Stimulated activated naive B cell treated with anti-CD40 and anti-IgM and Interleukin-4, amounts not matched to agents 10 μg/mL and 1 μg/mL and 100 μg/mL, for 72 hours (primary cell): Measurements from ENCODE around the gene MRPS24.
A peak's percentile ranks its signal among the peaks of the same experiment; 100 is the strongest.

Experiments
- ATAC-seq, 2 donors: fragments of 150-1000 bp; cut with Tn5 transposase; replicated peaks; 2 replicates each; pipeline ENCODE4 v1.10.0; 2021; ENCODE audit warnings: moderate library complexity in 1 of 2
- DNase-seq: peaks from one replicate; pipeline ENCODE4 v3.0.0; 2021
- H3K27ac Mint-ChIP-seq: one replicate; pipeline ENCODE4 v1.8.0; 2022; ENCODE audit warnings: mild to moderate bottlenecking, mixed read lengths
- H3K27me3 Mint-ChIP-seq, 2 donors: one replicate each; pipeline ENCODE4 v1.8.0; 2022; ENCODE audit warnings: mixed read lengths in 2 of 2
- H3K36me3 Mint-ChIP-seq, 2 donors: one replicate each; pipeline ENCODE4 v1.8.0; 2022; ENCODE audit warnings: mixed read lengths in 2 of 2, mild to moderate bottlenecking in 1 of 2
- H3K4me1 Mint-ChIP-seq, 2 donors: one replicate each; pipeline ENCODE4 v1.8.0; 2022; ENCODE audit warnings: mixed read lengths in 2 of 2, mild to moderate bottlenecking in 1 of 2
- H3K4me3 Mint-ChIP-seq, 2 donors: one replicate each; pipeline ENCODE4 v1.8.0; 2022; ENCODE audit warnings: mild to moderate bottlenecking in 2 of 2, mixed read lengths in 2 of 2, moderate library complexity in 1 of 2
- H3K9me3 Mint-ChIP-seq, 2 donors: one replicate each; pipeline ENCODE4 v1.8.0; 2022; ENCODE audit warnings: mixed read lengths in 2 of 2, mild to moderate bottlenecking in 1 of 2

MRPS24 gene

GRCh38 chr7:43869867-43870240 lies 537 bp upstream of the MRPS24 start:
- H3K4me1 Mint-ChIP-seq, result peaks cover 11 to 31% of the 10 kb centered on the region in 2 donors
- no peaks in the 10 kb centered on the region for H3K27me3 Mint-ChIP-seq
- H3K27ac Mint-ChIP-seq, result peak overlapping the region; percentile 95
- ATAC-seq (peak; percentile 29 to 40), DNase-seq (no peak)
- H3K9me3 Mint-ChIP-seq, result peaks cover 0 to 3% of the 10 kb centered on the region in 2 donors
- H3K36me3 Mint-ChIP-seq, result peaks cover 26 to 31% of the 10 kb centered on the region in 2 donors
- peak overlapping the region; percentile 89 to 98 for H3K4me3 Mint-ChIP-seq

GRCh38 chr7:43868681-43869005 lies 674 bp downstream of the MRPS24 start:
- peak overlapping the region; percentile 95 for H3K27ac Mint-ChIP-seq
- H3K36me3 Mint-ChIP-seq, result peaks cover 24 to 28% of the 10 kb centered on the region in 2 donors

GRCh38 chr7:43868181-43868580 lies 1.1 kb downstream of the MRPS24 start:
- Mint-ChIP-seq H3K36me3 (peaks cover 21 to 25% of the 10 kb centered on the region in 2 donors), H3K27ac (peak overlapping the region; percentile 25)

More at GRCh38 chr7:43868681-43869005, 674 bp downstream of the MRPS24 start:
- DNase-seq, result no peak
- Mint-ChIP-seq H3K4me3 (peak overlapping the region; percentile 89 to 98), H3K27me3 (peaks cover 0 to under 1% of the 10 kb centered on the region in 2 donors), H3K9me3 (peaks cover 0 to 3% of the 10 kb centered on the region in 2 donors), H3K4me1 (peaks cover 14 to 31% of the 10 kb centered on the region in 2 donors)
- ATAC-seq, result no peak

GRCh38 chr7:43865277-43865676 lies 4.0 kb downstream of the MRPS24 start:
- H3K9me3 Mint-ChIP-seq, result no peaks in the 10 kb centered on the region
- peaks cover 0 to 5% of the 10 kb centered on the region in 2 donors for H3K27me3 Mint-ChIP-seq
- ATAC-seq, result no peak
- no peak overlapping the region for H3K4me3 Mint-ChIP-seq
- peaks cover 13 to 20% of the 10 kb centered on the region in 2 donors for H3K4me1 Mint-ChIP-seq
- no peak overlapping the region for H3K27ac Mint-ChIP-seq
- DNase-seq, result no peak
- H3K36me3 Mint-ChIP-seq, result peaks cover 15 to 20% of the 10 kb centered on the region in 2 donors

More at GRCh38 chr7:43868181-43868580, 1.1 kb downstream of the MRPS24 start:
- peaks cover 0 to 3% of the 10 kb centered on the region in 2 donors for H3K9me3 Mint-ChIP-seq
- no peak for DNase-seq
- peaks cover 14 to 31% of the 10 kb centered on the region in 2 donors for H3K4me1 Mint-ChIP-seq
- H3K4me3 Mint-ChIP-seq, result peak overlapping the region; percentile 89 to 98
- peaks cover 0 to 5% of the 10 kb centered on the region in 2 donors for H3K27me3 Mint-ChIP-seq
- ATAC-seq, result no peak

- Mint-ChIP-seq H3K27ac (no peak overlapping the region), H3K27me3 (peaks cover 0 to 5% of the 10 kb centered on the region in 2 donors), H3K4me3 (no peak overlapping the region)
Measured at GRCh38 chr7:43864126-43864525, 5.2 kb downstream of the MRPS24 start.

GRCh38 chr7:43856996-43857395 lies 12.3 kb downstream of the MRPS24 start:
- peaks cover 0 to 2% of the 10 kb centered on the region in 2 donors for H3K9me3 Mint-ChIP-seq
- no peaks in the 10 kb centered on the region for H3K4me1 Mint-ChIP-seq
- DNase-seq (no peak), ATAC-seq (no peak)
- H3K4me3 Mint-ChIP-seq, result no peak overlapping the region
- H3K36me3 Mint-ChIP-seq, result no peaks in the 10 kb centered on the region
- H3K27ac Mint-ChIP-seq, result no peak overlapping the region
- H3K27me3 Mint-ChIP-seq, result peaks cover 3 to 6% of the 10 kb centered on the region in 2 donors

More at GRCh38 chr7:43864126-43864525, 5.2 kb downstream of the MRPS24 start:
- ATAC-seq, result no peak
- Mint-ChIP-seq H3K4me1 (peaks cover 7 to 11% of the 10 kb centered on the region in 2 donors), H3K36me3 (peaks cover 15 to 20% of the 10 kb centered on the region in 2 donors), H3K9me3 (peaks cover 0 to 2% of the 10 kb centered on the region in 2 donors)
- no peak for DNase-seq

GRCh38 chr7:43856316-43856715 lies 13.0 kb downstream of the MRPS24 start:
- H3K36me3 Mint-ChIP-seq, result no peaks in the 10 kb centered on the region
- H3K4me3 Mint-ChIP-seq, result no peak overlapping the region

GRCh38 chr7:43855176-43855575 lies 14.1 kb downstream of the MRPS24 start:
- H3K4me1 Mint-ChIP-seq, result peaks cover 0 to 2% of the 10 kb centered on the region in 2 donors
- peaks cover 3 to 4% of the 10 kb centered on the region in 2 donors for H3K9me3 Mint-ChIP-seq
- no peak overlapping the region for H3K4me3 Mint-ChIP-seq
- ATAC-seq, result no peak
- H3K27me3 Mint-ChIP-seq, result peaks cover 3 to 6% of the 10 kb centered on the region in 2 donors
- H3K27ac Mint-ChIP-seq, result no peak overlapping the region
- H3K36me3 Mint-ChIP-seq, result no peaks in the 10 kb centered on the region
- no peak for DNase-seq

More at GRCh38 chr7:43856316-43856715, 13.0 kb downstream of the MRPS24 start:
- no peaks in the 10 kb centered on the region for H3K4me1 Mint-ChIP-seq
- no peak overlapping the region for H3K27ac Mint-ChIP-seq
- DNase-seq (no peak), ATAC-seq (no peak)
- H3K9me3 Mint-ChIP-seq, result peaks cover 3 to 4% of the 10 kb centered on the region in 2 donors
- H3K27me3 Mint-ChIP-seq, result peaks cover 3 to 6% of the 10 kb centered on the region in 2 donors

GRCh38 chr7:43851805-43852204 lies 17.5 kb downstream of the MRPS24 start:
- Mint-ChIP-seq H3K27me3 (peaks cover 3 to 18% of the 10 kb centered on the region in 2 donors), H3K36me3 (no peaks in the 10 kb centered on the region)

GRCh38 chr7:43850348-43851116 lies 18.8 kb downstream of the MRPS24 start:
- Mint-ChIP-seq H3K4me1 (peaks cover 0 to 6% of the 10 kb centered on the region in 2 donors), H3K27me3 (peaks cover 3 to 18% of the 10 kb centered on the region in 2 donors), H3K36me3 (no peaks in the 10 kb centered on the region), H3K27ac (no peak overlapping the region), H3K9me3 (peaks cover 2 to 3% of the 10 kb centered on the region in 2 donors), H3K4me3 (no peak overlapping the region)
- ATAC-seq (peak in 1 of 2 donors; percentile 25), DNase-seq (no peak)

More at GRCh38 chr7:43851805-43852204, 17.5 kb downstream of the MRPS24 start:
- no peak overlapping the region for H3K4me3 Mint-ChIP-seq
- no peak for ATAC-seq
- no peak for DNase-seq
- H3K27ac Mint-ChIP-seq, result no peak overlapping the region
- peaks cover 2 to 3% of the 10 kb centered on the region in 2 donors for H3K9me3 Mint-ChIP-seq
- peaks cover 0 to 6% of the 10 kb centered on the region in 2 donors for H3K4me1 Mint-ChIP-seq

GRCh38 chr7:43849047-43849446 lies 20.3 kb downstream of the MRPS24 start:
- H3K4me3 Mint-ChIP-seq, result no peak overlapping the region
- peaks cover 0 to 6% of the 10 kb centered on the region in 2 donors for H3K4me1 Mint-ChIP-seq
- H3K27ac Mint-ChIP-seq, result no peak overlapping the region

GRCh38 chr7:43847496-43847895 lies 21.8 kb downstream of the MRPS24 start:
- peaks cover 2 to 3% of the 10 kb centered on the region in 2 donors for H3K9me3 Mint-ChIP-seq
- DNase-seq (no peak), ATAC-seq (no peak)
- H3K27ac Mint-ChIP-seq, result no peak overlapping the region
- H3K4me3 Mint-ChIP-seq, result no peak overlapping the region
- peaks cover 0 to 6% of the 10 kb centered on the region in 2 donors for H3K4me1 Mint-ChIP-seq
- H3K36me3 Mint-ChIP-seq, result no peaks in the 10 kb centered on the region
- H3K27me3 Mint-ChIP-seq, result peaks cover 4 to 12% of the 10 kb centered on the region in 2 donors

More at GRCh38 chr7:43849047-43849446, 20.3 kb downstream of the MRPS24 start:
- H3K9me3 Mint-ChIP-seq, result peaks cover 2 to 3% of the 10 kb centered on the region in 2 donors
- ATAC-seq (no peak), DNase-seq (no peak)
- peaks cover 0 to 18% of the 10 kb centered on the region in 2 donors for H3K27me3 Mint-ChIP-seq
- H3K36me3 Mint-ChIP-seq, result no peaks in the 10 kb centered on the region

GRCh38 chr7:43844662-43845061 lies 24.7 kb downstream of the MRPS24 start:
- peaks cover 4 to 12% of the 10 kb centered on the region in 2 donors for H3K27me3 Mint-ChIP-seq
- DNase-seq (no peak), ATAC-seq (no peak)
- no peak overlapping the region for H3K27ac Mint-ChIP-seq
- no peaks in the 10 kb centered on the region for H3K36me3 Mint-ChIP-seq
- H3K4me3 Mint-ChIP-seq, result no peak overlapping the region
- no peaks in the 10 kb centered on the region for H3K4me1 Mint-ChIP-seq
- no peaks in the 10 kb centered on the region for H3K9me3 Mint-ChIP-seq

GRCh38 chr7:43844257-43844656 lies 25.1 kb downstream of the MRPS24 start:
- Mint-ChIP-seq H3K27me3 (peaks cover 4 to 13% of the 10 kb centered on the region in 2 donors), H3K9me3 (no peaks in the 10 kb centered on the region), H3K27ac (no peak overlapping the region), H3K4me3 (no peak overlapping the region), H3K36me3 (no peaks in the 10 kb centered on the region), H3K4me1 (no peaks in the 10 kb centered on the region)
- DNase-seq (no peak), ATAC-seq (no peak)

GRCh38 chr7:43843296-43843695 lies 26.0 kb downstream of the MRPS24 start:
- Mint-ChIP-seq H3K4me3 (no peak overlapping the region), H3K36me3 (no peaks in the 10 kb centered on the region), H3K27ac (no peak overlapping the region), H3K27me3 (peaks cover 4 to 13% of the 10 kb centered on the region in 2 donors), H3K4me1 (peaks cover 2 to 6% of the 10 kb centered on the region in 2 donors), H3K9me3 (no peaks in the 10 kb centered on the region)
- no peak for DNase-seq
- no peak for ATAC-seq
